GM13977 (cell line): Measurements from ENCODE around the gene TAF6L.

ENCODE experiments used
- DNase-seq: peaks from one replicate; pipeline ENCODE4 v3.0.0; 2012; ENCODE audit warnings: low spot score
- in situ Hi-C: fragments of 300-500 bp; cut with MboI; formaldehyde crosslinking; loops from one replicate; pipeline ENCODE4 v1.12.0; 2022; ENCODE audit warnings: low sequenced_read_pairs, low pct_unique_long_range_greater_than_20kb, mixed read lengths, inconsistent platforms; ENCODE audit not compliant: unreplicated experiment
- TF ChIP-seq, protein P1 (sequence below): IDR thresholded peaks from 2 replicates; pipeline ENCODE4 v1.5.1; 2012; ENCODE audit warnings: mild to moderate bottlenecking, control low read depth; ENCODE audit not compliant: insufficient read depth; ENCODE audit errors: extremely low read depth, missing control alignments

Gene TAF6L

DNA sequence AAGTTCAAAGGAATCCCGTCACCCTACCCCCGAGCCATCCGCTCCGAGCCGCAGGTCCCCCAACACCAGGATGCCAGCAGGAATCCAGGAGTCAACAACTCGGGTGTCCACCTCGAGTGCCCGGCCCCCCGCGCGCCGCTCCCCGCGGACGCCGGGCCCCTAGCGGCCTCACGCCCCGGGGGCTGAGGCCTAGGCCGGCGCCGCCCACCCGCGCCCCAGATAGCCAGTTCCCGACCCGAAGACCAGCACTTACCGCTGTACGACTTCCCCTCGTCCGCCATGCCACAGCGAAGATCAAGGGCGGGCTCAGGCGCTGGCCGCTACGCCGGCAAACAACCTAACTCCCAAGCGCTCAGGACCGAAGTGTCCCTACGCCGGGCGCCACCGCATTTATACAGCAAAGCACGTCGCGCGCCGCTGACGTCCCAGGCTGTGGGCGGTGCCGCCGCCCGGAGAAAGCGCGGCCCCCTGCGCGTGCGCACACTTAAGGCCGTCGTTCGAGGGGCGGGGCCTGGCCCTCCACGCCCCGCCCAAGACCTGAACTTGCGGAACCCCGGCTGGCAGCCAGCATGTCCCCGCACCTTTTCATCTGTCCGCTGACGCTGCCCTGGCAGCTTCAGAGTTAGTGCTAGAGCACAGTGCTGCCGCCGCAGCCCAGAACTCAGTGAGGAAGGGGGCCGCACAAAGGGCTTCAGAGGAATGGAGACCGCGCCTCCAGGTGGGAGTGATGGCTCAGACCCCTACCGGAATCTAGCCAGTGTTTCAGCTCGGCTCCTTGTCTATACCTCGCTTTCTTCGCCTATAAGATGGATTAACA is 34.1 kb downstream of the TAF6L start, which contains the start of gene NXF1:
NXF1 (minus strand) TSS at position 365 of the 817 bp plus-strand sequence; CDS start at position 281, 84 bp downstream.
- TF ChIP-seq, protein P1, sequence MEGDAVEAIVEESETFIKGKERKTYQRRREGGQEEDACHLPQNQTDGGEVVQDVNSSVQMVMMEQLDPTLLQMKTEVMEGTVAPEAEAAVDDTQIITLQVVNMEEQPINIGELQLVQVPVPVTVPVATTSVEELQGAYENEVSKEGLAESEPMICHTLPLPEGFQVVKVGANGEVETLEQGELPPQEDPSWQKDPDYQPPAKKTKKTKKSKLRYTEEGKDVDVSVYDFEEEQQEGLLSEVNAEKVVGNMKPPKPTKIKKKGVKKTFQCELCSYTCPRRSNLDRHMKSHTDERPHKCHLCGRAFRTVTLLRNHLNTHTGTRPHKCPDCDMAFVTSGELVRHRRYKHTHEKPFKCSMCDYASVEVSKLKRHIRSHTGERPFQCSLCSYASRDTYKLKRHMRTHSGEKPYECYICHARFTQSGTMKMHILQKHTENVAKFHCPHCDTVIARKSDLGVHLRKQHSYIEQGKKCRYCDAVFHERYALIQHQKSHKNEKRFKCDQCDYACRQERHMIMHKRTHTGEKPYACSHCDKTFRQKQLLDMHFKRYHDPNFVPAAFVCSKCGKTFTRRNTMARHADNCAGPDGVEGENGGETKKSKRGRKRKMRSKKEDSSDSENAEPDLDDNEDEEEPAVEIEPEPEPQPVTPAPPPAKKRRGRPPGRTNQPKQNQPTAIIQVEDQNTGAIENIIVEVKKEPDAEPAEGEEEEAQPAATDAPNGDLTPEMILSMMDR: no peak
- in situ Hi-C loops: no loop called here
- peak; percentile 99 for DNase-seq

DNA sequence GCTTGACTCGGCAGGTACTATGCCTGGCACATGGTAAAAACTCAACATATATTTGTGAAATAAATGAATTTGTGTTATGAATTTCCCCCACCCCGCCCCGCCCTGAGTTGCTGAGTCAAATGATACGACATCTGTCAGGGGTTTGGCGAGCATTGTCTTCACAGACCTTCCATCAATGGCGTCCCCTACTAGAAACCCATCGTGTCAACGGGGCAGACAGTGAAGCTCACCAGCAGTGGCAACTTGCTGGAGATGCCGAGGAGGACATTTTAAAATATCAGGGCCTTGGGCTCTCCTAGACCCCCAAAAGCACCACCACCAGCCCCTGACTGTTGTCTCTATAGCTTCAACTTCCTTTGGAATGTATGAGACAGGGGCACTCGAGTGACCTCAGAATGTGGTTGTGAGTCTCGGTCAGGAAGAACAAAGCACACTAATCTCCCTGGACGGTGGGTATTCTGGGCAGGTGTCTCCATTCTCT is 34.8 kb downstream of the TAF6L start:
- in situ Hi-C loops: no loop called here
- TF ChIP-seq, protein P1: no peak
- peak; percentile 55 for DNase-seq

DNA sequence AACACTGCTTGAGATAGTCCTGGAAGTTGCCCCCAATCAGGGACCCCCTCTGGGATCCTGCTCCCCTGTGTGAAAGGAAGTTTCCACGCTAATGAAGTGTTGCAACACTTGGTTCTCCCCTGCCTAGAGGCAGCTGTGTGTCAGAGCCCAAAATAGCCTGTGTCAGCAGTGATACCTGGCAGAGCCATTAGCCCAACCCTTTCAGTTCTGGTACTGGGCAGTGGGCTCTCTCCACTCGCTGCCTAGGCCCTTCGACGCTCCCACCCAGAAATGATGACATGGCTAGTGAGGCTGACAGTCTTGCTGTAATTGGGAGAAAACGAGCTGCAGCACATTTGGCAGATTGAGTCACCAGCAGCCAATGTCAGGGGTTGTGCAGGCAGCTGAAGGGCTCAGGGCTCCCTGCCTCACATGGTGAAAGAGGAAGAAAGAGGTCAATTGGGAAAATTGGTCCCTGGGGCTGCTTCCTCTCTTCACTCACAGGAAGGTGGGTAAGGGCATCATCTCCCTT is 35.5 kb downstream of the TAF6L start:
- DNase-seq: no peak
- in situ Hi-C loops: no loop called here
- TF ChIP-seq, protein P1: no peak

DNA sequence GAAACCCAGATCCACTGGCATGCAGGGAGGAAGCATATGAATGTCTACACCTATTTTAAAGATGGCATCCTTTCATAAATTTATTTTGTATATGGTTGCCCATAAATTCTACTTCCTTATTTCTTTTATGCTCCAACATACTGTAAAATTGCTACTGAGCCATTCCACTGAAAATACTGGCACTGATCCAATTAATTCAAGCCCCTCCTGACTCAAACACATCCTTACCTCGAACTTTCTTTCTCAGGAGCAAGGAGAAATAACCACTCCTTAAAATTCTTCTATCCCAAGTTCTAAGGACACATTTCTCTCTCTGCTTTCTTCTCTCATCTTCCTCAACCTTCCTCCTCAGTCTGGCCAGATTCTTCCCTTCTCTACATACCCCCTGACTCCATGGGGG is 39.6 kb downstream of the TAF6L start:
- no peak for DNase-seq
- TF ChIP-seq, protein P1: no peak
- in situ Hi-C loops: no loop called here

DNA sequence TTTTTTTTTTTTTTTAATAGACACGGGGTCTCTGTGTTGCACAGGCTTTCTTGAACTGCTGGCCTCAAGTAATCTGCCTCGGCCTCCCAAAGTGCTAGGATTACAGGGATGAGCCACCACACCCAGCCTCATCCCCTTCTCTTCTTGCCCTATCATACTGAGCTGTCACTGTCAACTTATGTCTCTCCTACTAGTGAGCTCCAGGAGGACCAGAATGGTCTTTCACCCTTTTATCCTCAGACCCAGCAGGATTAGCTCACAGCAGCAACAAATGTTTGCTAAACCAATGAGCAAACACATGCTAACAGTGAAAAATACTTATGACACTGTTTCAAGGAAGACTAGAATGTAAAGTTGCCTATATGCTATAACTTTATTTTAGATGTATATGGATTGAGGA is 40.5 kb downstream of the TAF6L start:
- no peak for DNase-seq
- TF ChIP-seq, protein P1: no peak
- in situ Hi-C loops: no loop called here

DNA sequence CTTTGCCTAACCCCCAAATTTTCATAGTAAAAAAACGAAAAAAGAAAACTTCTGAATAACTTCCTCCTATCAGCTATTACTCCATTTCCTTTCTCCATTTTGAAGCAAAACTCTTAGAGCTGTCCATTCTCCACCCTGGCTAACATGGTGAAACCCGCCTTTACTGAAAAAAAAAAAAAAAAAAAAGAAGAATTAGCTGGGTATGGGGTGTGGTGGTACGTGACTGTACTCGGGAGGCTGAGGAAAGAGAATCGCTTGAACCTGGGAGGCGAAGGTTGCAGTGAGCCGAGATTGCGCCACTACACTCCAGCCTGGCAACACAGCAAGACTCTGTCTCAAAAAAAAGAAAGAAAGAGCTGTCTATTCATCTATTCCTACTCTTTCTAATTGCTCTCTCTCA is 45.4 kb downstream of the TAF6L start:
- TF ChIP-seq, protein P1: no peak
- in situ Hi-C loops: no loop called here

More for the DNA sequence above, 45.4 kb downstream of the TAF6L start:
- no peak for DNase-seq
